Activated CD8-positive, alpha-beta memory T cell treated with anti-CD3 and anti-CD28 coated beads for 24 hours (primary cell): ENCODE data around the gene PPIE.
A peak's percentile ranks its signal among the peaks of the same experiment; 100 is the strongest.

Experiments used
- DNase-seq: peaks from one replicate; pipeline ENCODE4 v3.0.0-alpha.2; 2020

The PPIE gene

DNA sequence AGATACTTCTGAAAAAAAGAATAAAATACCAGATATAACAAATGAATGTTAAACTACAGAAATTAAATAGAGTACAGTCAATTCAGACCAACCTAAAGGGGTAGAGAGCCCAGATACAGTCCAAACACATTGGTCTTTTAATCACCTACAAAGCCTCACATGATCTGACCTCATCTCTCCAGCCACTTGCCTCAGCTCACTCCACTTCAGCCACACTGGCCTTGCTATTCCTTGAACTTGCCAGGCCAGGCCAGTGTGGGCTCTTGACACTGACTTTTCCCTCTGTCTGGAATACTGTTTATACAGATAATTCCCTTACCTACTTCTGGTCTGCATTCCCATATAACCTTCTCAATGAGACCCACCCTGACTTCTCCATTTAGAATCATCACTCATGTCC lies 17.0 kb upstream of the PPIE start:
- DNase-seq = peak; percentile 7

DNA sequence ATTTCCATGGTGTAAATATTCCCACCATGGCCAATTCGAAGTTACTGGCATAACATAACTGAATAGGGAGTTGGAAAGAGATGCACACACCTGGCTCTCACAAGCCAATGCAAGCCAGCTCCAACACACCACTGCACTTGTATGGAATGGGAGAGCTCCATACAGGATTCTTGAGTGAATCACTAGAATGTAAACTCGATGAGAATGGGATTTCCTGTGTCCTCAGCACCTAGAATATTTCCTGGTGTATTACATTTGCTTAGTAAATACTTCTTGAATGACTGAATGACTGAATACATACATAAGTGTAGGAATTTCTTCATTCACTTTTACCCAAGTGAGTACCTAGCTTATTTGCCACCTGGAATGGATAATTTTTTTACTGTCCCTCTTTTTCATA lies 16.2 kb upstream of the PPIE start:
- DNase-seq = peak; percentile 32

DNA sequence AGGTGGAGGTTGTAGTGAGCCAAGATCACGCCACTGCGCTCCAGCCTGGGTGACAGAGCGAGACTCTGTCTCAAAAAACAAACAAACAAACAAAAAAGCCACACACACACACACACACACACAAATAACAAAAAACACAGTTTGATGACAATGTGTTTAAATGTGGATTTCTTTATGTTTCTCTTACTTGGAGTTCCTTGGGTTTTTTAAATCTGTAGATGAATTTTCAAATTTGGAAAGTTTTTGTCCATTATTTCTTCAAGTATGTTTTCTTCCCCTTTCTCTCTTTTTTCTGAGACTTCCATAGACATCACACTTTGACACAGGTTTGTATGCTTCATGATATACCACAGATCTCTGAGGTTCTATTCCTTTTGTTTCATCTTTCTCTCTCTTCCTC lies 12.1 kb upstream of the PPIE start:
- no peak for DNase-seq

DNA sequence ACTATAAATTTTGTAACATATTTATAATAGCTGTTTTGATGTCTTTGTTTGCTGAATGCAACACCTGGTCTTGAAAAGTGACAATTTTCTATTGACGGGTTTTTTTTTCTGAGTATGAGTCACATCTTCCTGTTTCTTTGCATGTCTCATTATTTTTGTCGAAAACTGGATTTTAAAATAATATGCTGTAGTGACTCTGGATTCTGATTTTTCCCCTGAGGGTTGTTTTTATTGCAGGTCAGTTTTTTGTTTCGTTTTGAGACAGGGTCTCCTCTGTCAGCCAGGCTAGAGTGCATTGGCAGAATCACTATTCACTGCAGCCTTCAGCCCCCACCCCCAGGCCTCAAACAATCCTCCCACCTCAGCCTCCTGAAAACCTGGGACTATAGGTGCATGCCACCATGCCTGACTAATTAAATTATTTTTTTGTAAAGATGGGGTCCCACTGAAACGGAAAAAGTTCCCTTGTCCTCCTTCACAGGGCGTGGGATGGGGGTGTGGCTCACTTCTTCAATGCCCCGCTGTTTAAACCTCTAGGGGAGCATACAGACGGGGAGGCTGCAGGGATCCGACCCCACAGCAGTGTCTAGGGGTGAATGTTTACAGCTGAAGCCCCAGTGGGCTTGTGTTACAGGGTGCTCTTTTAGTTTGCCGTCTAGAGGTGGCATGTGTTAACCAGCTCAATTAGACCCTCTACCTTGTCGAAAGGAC lies 11.3 kb upstream of the PPIE start:
- peak; percentile 46 for DNase-seq

DNA sequence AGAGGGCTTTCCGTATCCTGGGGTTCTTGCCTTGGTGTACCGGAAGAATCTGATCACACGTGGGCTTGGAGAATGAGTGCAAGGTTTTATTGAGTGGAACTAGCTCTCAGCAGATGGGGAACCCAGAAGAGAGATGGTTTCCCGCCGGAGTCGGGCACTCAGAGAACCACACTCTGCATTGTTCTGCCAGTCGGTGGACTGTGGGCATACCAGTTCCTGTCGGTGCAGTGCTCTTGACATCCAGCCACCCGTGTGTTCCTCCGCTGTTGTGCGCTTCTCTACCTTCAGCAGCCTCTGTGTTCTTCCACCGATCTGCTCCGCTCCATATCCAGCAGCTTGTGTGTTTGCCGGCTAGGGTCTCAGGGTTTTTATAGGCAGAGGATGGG lies 10.8 kb upstream of the PPIE start:
- no peak for DNase-seq

DNA sequence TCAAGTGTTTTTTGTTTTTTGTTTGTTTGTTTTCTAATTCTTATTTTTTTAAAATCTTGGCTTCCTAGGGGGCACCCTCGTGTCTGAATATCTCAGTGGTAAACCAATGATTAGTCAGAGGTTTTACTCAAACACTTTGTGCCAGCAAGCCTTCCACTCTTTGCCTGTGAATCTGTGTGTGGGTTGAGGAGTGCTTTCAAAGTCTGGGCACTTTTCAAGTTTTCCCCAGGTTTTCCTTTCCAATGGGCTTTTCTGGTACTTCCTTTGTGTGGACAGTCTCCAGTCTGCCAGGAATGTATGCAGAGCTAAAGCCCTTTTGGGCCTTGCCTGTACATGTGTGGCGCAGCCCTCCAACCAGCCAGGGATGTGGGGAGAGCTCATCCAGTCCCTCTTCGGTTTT lies 9.7 kb upstream of the PPIE start:
- peak; percentile 26 for DNase-seq

DNA sequence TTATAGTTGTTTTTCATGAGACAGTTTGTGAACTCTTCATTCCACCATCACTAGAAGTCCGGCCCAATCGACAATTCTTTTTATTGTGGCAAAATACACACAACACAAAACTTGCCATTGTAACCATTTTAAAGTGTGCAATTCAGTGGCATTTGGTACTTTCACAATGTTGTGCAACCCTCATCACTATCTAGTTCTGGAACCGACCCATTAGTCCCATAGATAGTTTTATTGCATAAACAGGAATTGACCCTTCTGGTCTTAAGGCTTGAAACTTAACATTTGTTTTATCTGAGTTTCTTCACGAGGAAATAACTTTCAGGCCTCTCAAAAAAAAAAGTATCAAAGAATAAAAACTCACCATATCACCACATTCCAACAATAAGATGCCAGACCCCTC lies 8.8 kb upstream of the PPIE start:
- no peak for DNase-seq

DNA sequence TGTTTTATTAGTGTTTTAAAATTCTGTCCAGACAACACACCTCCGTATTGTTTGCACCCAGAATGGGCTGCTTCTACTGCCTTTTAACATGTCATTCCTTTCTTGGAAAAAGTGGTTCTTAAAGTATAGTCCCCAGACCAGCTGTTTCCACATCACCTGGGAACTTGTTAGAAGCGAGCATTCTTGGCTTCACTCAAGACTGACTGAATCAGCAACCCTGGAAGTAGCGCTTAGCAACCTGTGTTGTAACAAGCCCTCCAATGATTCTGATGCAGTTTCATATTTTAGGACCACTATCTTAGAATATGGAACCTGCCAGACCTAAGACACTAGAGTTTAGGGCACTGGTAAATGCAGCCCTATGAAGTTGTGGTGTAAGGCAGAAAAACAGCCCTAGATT lies 6.0 kb upstream of the PPIE start:
- DNase-seq = peak; percentile 4

DNA sequence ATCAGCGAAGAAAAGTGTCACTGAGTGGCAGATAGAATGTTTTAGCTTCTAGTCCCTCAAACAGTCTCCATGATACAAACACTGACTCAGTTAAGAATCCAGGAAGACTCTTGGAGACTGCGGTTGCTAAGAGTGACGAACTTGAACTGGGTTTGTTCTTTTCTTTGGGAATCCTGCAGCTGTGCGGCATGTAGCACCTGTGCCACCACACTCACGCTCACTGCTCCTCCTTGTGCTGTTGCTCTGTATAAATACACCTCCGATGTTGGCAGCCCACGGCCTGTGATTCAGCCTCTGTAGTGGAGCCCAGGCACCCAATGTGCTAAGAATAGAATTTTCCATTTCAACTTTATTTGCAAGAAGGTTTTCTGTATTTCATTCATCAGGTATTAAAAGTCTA lies 5.5 kb upstream of the PPIE start:
- DNase-seq = peak; percentile 33

DNA sequence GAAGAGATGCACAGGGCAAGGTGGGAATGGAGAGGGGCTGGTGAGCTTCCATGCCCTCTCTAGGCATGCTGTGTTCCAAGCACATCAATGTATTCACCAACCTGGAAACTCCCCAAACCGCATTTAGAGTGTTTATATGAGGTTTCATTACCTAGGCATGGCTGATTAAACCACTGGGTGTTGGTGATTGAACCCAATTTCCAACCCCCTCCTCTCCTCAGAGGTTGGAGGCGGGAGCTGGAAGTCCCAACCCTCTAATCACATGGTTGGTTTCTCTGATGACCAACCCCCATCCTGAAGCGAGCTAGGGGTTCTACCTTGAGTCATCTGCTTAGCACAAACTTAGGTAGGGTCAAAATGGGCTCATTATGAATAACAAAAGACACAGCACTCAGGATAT lies 3.0 kb upstream of the PPIE start:
- DNase-seq = no peak

DNA sequence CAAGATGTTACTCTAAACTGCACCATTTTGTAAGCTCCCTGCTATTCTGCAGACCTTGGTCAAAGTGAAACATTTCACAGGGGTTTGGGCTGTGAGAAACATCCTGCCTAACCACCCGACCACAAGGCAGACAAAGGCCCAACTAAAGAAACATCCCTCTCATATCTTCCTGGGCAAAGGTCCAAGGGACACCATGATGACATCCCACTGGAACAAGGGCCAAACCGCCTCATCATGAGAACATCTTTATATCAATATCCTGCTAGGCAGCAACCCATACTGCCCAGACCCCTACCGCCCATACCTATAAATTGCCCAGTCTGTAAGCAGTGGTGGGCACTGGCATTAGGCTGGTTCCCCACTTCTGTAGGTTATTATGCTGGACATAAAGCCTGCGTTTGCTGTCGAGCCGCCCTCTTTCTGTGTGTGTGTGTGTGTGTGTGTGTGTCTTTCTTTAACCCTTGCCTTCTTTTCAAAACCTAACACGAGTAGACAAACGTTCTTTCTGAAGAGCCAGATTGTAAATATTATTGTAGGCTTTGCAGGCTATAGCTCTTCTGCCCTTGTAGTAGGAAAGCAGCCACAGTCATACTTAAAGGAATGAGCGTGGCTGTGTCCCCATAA lies 1.0 kb upstream of the PPIE start:
- DNase-seq = no peak

DNA sequence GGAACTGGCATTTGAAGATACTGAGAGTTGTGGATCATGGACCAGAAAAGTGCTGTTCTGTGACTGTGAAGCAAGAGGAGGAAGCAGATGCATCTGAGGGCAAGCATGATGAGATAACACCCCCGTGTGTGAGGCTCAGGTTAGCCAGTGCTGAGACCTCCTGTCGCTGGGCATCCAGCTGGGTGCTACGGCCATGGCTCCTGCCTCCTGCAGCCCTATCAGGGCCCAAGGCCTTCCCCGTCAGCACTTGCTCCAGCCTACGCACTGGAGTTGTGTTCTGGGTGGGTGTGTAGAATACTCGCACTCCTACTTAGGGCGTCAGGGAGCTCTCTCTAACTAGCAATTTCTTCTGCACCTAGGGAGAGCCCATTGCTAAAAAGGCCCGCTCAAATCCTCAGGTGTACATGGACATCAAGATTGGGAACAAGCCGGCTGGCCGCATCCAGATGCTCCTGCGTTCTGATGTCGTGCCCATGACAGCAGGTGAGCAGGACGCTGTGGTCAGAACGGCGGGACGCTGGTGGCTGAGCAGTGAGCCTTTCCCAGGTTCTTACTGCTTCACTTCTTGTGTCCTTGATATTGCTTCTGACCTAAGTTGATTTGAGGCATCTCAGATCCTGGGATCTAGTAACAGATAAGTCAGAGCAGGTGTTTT lies 6.5 kb downstream of the PPIE start:
- DNase-seq = no peak

DNA sequence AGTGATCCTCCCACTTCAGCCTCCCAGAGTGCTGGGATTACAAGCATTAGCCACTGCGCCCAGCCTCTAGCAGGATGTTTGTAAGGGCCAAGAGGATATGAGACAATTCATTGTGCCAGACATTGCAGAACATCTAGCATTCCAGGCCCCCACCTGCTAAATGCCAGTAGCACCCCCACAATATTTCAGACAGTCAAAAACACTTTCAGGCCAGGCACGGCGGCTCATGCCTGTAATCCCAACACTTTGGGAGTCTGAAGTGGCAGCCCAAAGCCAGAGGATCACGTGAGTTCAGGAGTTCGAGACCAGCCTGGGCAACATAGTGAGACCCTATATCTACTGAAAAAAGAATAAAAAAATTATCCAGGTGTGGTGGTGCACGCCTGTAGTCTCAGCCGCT lies 12.9 kb downstream of the PPIE start:
- peak; percentile 46 for DNase-seq

DNA sequence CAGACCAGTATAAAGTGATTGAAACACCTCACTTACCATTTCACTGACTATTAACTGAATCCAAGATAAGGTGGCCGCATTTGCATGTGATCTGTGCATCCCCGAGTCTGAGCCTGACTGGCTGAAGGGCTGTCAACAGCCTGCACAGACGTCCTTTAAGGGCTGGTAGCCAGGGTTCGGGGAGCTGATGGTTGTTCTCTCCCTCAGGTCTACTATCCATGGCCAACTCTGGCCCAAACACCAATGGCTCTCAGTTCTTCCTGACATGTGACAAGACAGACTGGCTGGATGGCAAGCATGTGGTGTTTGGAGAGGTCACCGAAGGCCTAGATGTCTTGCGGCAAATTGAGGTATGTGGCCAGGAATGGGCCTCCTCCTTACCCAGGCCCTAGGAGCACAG lies 14.0 kb downstream of the PPIE start:
- peak; percentile 46 for DNase-seq

DNA sequence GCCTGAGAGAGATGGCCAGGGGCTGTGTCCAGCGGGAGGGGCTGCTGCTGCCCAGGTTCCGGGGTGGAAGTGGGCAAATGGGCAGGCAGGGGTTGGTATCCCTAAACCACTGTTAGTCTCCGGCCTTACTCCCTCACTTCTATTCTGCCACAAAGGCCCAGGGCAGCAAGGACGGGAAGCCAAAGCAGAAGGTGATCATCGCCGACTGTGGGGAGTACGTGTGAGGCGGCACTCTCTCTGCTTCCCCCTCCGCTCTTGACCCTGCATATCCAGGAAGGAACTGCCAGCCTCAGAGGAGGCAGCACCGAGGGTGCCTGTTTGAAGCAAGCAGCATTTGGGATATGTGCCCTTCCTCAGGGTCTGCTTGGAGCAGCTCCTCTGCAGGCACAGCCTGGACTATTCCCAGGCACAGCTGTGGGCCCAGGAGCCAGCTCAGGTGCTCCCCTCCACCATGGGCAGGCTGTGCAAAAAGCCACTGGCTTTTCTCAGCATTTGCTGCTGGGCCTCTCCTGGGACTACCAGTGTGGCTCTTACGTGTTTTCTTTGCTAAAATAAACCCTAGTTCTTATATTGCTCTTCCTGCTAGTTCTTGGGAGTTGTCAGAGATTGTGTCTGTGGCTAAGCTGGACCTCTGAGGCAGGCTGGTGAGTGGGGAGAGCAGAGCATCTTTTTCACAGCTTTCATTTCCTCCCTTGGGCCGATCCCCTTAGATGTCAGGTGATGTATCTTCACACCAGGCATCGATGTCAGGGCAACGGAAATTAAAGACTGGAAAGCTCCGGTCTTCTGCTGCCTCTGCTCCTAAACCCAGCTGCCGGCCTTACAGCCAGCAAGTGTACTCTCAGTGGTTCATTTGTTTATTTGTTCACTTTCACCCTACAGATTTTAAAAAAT lies 14.7 kb downstream of the PPIE start:
- peak; percentile 38 for DNase-seq

DNA sequence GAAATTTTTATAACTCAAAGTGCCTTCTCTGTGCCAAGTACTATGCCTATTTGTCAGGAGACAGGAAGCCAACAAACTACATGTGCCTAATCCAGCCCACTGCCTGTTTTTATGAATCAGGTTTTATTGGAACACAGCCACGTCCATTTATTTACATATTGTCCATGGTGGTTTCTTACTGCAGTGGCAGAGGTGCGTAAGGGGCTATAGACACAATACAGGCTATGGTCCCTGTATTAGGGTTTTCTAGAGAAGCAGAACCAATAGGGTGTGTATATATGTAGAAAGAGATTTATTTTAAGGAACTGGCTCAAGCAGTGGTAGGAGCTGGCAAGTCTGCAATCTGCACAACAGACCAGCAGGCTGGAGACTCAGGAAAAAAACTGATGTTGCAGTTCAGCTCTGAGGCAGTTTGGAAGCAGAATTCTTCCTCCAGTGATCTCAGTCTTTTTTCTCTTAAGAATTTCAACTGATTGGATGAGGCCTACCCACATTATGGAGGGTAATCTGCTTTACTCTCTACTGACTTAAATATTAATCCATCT lies 15.4 kb downstream of the PPIE start:
- no peak for DNase-seq

DNA sequence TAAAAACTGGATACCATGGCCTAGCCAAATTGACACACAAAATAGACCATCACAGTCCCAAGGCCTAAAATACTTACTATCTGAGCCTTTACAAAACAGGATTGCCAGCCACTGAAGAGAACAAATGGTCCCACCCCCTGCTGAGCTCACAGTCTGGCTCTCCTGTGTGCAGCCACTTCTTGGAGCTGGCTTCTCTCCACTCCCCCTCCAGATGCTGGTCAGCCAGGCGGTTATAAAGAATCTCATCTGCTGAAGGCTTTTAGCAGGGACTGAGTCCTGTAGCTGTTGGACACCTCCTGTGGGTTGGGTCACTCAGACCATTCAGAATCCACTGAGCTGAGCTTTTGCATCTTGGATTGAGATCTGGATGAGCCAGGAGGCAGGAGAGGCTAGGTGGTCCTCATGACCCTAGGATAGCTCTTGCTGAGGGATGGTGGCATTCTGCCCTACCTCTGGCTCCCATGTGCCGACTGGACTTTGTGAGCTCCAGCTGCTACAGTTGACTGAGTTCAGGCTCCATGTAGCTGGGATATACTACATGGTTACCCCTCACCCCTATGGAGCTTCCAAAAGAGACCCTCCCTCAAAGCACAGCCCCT lies 16.3 kb downstream of the PPIE start:
- peak; percentile 35 for DNase-seq

DNA sequence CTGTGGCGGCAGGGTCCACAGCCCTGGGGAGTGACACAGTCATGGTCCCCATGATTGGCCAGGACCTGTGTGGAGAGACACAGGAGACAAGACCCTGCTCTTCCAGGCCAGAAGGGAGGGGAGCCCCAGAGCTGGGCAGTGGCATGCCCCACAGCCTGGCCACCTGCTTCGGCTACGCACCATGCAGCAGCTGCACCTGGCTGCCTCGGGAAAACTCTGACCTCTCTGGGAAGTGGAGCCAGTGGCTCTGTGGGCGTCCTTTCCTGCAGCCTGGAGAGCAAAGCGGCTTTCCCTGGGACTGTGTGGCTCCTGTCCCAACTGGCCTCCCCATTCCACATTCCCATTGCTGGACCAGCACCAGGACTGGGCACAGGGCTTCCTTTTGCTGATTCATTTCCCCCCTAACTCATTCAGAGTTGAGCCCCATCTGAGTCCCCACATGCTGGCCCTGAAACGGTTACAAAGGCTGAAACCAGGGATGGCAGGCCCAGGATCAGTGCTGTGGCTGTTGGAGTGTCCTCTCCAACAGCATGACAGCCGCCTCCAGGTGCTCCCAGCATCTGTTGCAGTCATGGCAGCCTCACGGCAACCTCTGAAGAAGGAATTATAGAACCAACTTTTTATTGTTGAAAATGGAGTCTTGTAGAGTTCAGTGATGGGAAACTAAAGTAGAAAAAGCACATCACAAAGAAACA lies 17.4 kb downstream of the PPIE start:
- no peak for DNase-seq

DNA sequence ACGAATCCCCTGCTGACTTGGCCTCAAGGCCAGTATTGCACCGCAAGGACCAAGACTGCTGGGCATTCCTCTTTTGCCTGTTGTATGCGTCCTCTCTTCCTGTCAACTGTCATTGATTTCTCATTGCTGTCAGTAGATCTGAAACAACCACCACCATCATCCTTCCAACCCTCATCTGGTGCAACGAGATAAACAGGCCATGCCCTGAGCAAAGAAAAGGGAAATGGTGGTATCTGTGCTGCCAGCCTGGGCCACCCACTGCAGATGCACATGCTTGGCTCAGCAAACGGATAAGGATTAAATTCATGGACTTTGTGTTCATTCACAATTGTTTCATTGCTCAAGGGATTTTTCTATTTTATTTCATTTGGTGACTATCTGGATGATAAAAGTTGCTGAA lies 18.8 kb downstream of the PPIE start:
- no peak for DNase-seq

DNA sequence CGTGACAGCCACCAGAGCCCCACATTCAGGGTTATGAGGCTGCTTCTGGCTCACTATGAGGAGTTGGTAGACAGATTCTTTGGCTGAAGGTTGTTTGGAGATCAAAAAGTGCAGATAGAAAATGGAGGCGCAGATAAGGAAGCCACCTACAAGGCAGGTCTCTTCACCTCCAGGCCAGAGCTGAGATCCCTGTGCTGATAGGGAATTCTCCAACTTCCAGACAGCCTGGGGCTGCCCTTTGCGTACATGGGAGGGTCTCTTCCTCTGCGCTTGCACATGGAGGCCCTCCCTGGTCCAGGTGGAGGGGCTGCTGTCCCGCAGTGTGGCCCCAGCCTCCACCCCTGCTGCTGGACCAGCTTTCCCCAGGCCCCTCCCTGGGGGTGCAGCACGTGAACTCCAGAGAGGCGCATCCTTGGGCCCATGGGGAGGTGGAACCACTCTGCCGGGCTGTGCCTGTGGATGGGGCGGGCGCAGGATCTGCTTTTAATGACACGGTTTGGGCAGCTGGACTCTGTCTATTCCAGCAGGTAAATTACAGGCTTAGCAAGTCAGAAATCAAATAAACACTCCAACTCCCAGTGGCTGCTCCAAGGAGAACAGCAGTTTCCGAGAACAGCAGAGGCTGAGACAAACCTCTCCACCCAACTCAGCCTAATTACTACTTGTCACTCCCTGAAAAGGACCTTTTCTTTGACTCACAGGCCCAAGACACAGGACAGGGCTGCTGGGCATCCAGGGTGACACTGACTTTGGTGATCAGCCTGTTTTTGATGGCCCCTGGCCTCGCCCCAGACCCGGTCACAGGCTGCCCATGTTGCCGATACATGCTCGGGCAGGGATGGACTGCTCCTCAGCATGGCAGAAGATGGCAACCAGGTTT lies 20.1 kb downstream of the PPIE start:
- DNase-seq = no peak

DNA sequence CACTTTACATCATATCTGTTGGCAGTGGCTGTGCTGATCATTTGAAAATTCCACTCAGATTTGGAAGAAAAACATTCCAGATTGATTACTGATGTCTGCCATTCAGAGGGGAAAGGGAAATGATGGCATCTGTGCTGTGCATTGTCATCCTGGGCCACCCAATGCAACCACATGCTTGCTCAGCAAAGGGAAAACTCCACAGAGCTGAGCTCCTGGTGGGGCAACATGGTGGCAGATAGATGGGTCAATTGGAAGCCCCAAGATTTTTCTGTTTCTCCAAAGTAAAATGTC lies 20.7 kb downstream of the PPIE start:
- DNase-seq = no peak
